GM18909 (cell line): ENCODE data around the gene MAP2K6.
A peak's percentile ranks its signal among the peaks of the same experiment; 100 is the strongest.

Source experiments
- ATAC-seq: cut with Tn5 transposase; IDR thresholded peaks from one replicate; pipeline ENCODE4 v1.9.1; 2021; ENCODE audit warnings: mild to moderate bottlenecking; ENCODE audit not compliant: unreplicated experiment, poor library complexity

Gene MAP2K6

DNA sequence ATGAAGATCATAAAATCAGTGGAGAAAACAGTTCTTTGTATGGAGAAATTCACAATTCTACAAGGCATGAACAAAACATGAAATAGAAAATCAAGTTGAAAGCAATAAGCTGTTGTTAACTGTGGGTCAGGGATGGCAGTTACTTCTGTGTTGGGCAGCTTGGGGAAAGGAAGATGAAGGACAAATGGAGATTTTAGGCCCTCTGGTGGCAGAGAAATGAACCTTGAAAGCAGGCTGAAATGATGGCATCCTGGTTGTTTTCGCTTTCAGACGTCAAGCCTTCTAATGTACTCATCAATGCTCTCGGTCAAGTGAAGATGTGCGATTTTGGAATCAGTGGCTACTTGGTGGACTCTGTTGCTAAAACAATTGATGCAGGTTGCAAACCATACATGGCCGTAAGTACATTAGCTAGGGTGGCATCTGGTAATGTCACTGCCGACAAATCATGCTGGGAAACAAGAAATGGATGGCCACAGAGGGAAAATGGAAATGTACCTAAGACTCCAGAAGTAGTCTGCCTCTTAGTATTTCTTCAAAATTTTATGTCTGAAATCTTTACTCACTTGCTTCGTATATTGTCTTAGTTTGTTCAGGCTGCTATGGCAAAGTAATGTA, 108.9 kb downstream of the MAP2K6 start:
- peak; percentile 76 for ATAC-seq

DNA sequence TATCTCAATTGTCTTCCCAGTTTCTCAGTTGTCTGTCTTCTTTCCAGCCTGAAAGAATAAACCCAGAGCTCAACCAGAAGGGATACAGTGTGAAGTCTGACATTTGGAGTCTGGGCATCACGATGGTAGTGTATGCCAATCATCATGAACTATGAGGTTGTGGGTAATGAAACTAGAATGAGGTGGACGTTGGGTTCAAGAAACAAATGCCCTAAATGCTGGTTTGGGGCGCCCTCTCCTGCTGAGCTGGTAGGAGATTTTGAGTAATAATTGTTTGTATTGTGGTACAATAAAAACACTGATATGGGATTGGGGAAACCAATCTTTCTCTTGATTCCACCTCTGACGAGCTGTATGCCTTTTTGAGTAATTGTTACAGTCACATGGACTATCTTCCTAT, 110.4 kb downstream of the MAP2K6 start:
- ATAC-seq: no peak

DNA sequence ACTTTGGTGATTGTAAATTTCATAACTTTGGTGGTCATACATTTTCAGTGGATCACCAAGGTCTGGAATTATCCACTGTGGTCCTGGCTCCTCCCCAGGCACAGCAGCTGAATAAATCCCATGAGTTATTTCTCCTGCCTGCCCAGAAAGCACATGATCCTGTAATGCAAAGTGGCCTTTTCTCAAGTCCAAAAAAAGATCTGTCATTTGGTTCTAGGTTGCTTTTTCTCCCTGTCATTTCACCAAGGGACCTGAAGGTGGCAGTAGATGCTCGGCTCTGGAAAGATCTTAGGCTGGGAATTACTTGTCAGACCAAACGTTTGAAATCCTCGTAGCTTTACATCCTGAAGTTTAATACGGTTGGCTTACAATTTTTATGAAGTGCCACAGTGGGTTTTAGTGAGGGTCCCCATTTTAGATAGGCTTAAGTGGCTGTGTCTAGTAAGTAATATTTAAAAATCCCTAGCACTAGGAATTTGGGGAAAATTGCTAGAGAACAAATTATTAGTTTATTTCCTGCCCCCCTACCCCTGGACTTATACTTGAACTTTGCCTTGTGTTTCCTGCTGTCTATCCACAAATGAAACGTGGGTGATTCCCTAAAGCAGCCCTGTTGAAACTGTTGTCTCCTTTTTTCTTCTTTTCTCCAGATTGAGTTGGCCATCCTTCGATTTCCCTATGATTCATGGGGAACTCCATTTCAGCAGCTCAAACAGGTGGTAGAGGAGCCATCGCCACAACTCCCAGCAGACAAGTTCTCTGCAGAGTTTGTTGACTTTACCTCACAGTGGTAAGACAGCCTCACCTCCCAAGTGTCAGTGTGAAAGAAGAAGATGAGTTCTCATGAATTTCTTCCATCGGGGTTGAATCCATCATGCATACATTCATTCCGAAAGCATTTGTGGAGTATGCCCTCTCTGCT, 111.7 kb downstream of the MAP2K6 start:
- ATAC-seq: no peak

DNA sequence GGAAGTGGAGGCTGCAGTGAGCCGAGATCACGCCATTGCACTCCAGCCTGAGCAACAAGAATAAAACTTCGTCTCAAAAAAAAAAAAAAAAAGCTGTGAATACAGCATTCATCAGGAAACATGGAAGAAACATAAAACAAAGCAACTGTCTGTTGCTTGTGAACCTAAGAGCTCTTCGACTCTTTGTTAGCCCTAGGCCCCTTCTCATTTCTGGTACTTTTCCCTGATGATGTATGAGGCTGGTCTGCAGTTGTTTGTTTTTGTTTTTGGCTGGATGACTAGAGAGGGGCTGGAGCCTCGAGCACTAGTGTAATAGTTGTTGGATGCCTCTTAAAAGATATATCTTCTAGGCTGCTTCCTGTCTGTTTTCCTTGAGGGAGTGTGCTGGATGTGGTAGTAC, 113.5 kb downstream of the MAP2K6 start:
- ATAC-seq: no peak

DNA sequence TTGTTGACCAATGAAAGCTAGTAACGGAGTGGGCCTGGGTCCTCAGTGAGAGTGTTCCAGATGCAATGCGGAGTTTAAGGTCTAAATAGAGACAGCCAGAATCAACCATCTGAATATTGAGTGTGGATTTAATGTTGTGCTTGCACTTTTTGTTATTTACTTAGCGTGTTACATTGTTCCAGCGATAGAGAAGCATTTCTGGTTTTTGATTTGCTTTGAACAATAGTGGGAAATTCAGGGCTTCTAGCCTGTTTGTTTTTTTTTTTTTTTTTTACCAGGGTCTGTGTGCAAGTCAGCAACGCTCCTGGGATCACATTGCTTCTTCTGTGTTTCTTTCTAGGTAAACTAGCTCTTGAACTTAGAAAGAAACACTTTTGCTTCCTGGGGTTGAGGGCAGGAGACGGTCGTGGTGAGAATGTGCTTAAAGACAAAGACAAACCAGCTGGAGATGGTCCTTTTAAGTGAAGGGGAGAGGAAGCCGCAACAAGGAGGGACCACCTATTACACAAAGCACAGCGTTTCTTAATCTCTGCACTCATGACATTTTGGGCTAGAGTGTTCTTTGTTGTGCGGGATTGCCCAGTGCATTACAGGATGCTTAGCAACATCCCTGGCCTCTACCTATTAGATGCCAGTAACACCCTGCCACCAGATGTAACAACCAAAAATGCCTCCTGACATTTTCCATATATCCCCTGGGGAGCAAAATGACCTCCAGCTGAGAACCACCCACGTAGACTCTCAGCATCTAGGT, 119.2 kb downstream of the MAP2K6 start:
- no peak for ATAC-seq

DNA sequence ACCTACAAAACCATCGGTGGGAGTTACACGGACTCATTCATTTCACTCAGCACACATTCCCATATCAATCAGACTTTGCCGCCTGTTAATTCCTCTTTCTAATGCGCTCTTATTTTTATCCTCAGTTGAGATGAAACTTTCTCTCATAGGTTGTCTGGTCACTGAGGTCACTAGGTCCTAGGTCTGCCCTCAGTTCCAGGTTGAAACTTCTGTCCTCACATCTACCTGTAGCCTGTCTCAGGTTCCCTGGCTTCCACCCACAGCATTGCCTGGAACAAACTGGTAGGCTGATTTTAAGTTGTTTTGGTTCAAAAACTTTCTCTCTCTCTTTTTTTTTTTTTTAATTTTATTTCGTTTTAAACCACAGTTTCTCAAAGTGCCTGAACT, 119.7 kb downstream of the MAP2K6 start:
- ATAC-seq: no peak

DNA sequence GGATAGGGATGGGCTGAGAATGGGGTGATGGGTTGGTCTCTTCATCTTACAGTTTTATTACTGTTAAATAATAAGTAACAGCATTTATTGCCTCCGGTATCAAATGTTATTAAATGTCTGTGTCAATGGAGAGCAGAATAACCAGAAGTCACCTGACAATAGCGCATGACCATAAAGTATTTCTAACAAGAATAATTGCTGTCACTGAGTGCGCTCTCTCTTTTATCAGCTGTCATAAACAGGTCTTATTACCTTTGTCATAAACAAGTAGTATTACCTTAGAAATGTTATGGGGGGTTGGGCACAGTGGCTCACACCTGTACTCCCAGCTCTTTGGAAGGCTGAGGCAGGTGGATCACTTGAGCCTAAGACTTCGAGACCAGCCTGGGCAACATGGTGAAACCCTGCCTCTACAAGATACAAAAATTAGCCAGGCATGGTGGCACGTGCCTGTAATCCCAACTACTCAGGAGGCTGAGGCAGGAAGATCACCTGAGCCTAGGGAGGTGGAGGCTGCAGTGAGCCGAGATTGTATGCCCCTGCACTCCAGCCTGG, 120.6 kb downstream of the MAP2K6 start:
- ATAC-seq: no peak

DNA sequence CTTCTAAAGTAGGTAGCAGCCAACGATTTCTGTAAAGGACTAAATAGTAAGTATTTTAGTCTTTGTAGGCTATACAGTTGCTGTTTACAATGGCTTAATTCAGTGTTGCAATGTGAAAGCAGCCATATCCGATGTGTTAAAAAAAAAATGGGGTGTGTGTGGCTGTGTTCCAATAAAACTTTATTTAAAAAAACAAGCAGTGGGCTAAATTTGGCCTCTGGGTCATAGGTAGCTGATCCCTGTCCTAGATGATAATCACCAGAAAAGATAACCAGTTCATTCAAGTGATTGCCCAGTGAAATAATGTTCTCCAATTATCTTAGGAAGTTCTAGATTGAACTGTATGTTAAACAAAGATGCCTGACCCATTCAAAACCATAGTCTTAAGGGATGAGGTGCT, 124.3 kb downstream of the MAP2K6 start:
- no peak for ATAC-seq

DNA sequence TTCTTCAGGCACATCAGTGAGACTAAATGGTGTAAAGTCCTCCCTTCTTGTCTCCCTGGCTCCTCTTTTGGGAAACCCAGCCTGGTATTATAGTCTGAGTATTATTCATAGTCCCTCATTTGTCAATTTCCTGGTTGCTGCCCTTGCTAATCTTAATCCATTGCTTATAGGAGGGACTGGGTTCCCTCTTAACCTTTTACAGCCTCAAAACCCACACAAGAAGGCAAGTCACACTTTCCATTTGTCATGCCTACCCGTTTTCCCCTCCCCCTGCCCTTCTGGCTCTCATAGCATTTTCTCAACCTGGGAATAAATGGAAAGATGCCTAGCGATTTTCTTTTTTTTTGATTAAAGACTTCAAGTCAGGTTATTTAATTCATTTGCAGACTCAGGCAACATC, 124.8 kb downstream of the MAP2K6 start:
- ATAC-seq: no peak

DNA sequence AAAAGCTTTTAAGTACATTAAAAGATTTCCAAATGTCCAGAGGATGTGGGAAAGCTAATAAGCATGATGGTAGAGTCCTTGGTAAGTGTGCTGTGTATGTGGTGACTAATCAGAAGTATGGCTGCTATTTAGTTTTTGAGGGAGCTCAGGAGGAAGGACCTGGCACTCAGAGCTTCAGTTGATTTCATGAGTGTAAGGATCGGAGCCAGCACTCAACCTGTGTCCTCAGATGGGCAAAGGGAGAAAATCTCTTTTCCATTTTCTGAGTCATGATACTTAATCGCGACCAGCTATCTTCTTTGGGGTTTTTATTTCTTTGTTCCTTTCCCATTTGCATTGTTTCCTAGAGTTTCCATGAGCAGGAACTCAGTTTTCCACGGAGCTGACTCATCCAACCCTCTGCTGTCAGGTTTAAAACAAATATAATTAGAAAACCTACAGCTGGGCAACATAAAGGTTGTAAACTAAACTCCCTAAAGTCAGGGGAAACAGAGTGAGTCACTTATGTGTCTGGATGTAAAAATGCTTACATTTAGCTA, 125.4 kb downstream of the MAP2K6 start:
- ATAC-seq: no peak

DNA sequence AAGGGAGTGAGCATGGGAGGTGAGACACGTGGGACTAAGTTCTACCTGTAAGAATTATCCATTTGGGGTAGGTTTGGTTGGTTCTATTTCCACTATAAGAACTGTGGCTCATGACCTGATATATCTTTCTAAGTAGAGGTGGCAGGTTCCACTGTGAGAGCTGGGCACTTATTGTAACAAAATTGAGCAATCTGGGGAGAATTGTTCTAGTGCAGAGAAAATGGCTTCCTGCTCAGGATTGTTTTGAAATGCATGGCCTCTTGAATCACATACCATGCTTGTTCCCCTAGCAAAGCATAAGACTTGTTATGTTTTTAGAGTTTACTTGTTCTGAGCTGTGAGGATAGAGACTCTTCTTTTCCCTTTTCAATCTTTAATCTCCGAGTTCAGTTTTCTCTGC, 125.9 kb downstream of the MAP2K6 start:
- no peak for ATAC-seq

DNA sequence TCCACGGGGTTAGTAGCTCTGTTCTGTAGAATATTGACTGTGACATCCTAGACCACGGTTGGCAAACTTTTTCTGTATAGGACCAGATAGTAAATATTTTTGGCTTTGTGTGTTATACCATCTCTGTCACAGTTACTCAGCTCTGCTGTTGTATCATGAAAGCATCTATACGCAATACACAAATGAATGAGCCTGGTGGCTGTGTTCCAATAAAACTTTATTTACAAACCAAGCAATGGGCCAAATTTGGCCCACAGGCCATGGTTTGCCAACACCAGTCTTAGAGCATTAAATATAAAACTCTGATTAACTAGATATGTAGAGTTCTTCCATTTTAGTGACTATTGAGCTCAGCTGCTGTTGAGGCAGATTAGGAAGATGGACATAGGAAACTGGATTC, 132.7 kb downstream of the MAP2K6 start:
- no peak for ATAC-seq

DNA sequence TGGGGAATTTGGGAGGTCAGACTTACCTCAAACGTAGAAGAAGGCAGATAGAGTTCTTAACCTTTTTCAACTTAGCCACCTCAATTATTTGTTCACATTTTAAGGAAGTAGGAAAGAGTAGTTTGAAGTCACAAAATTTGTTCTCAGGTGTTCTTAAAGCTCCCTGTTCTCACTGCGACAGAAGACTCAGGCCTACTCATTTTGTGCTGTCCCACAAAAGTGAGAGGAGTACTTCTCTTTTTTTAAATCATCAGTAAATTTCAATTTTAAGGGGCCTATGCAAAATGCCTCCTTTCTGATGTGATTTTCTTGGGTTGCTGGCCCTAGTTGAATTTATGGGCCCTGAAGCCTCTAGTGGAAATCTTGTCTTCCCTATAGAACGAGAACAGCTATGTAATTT, 133.4 kb downstream of the MAP2K6 start:
- peak; percentile 70 for ATAC-seq

DNA sequence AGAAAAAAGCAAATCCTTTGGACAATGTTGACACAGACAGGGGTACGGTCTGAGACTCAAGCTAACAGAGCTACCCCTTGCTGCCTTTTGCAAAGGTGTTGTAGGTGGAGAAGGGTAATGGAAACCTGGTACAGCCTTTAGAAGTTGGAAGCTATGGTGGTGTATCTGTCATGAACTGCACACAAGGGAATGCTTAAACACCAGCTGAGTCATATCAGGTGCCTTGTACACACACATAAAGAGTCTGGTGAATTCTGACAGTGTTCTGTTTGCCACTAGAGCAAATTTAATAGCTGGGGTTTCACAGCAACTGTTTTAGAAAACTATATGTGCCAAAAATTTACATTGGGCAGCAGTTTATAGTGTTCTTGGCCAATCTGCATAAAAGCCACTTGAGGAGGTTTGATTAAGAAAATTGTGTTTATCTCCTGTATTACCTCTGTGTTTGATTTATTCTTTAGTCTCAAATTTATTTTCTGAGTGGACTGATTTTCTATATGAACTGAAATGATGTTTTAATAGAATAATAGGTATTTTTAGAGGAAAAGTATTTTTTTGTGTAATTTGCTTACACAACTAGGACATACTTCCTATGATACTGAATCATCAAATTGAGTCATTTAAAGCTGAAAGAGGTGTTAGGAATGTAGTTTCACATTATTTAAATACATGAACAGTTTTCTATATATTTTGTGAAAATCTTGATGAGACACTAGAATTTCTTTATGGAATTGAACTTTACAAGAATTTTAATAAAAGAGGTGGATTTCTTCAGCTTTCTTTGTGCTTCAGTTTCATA, 136.9 kb downstream of the MAP2K6 start:
- ATAC-seq: no peak

DNA sequence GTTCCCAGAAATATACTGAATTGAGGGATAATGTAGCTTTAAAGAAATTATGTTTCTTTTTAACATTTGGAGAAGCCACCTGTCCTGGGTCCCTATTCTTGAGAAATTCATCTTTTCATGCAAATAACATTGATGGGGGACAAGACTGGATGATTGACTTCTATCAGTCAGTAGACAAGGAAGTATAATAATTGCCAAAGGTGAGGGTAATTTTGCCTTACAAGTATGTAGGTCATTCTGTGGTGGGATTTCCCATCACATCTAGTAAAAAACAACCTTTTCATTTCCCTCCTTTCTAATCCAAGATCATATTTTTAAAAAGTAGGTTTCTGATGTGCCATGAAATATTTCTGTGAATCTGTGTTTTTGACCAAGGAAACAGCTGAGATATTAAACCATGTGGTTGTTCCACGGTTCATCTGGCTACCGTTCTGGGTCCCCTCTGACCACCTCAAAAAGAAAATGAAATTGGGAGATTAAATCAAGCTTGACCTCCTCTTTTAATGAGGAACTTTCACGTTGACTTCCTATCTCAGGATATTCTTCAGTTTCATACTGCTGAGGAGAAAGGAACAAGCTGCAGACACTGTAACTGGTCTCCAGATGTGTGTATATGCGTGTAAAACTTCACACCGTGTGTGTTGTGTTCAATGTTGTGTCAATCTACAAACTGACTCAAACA, 138.6 kb downstream of the MAP2K6 start:
- ATAC-seq: no peak

DNA sequence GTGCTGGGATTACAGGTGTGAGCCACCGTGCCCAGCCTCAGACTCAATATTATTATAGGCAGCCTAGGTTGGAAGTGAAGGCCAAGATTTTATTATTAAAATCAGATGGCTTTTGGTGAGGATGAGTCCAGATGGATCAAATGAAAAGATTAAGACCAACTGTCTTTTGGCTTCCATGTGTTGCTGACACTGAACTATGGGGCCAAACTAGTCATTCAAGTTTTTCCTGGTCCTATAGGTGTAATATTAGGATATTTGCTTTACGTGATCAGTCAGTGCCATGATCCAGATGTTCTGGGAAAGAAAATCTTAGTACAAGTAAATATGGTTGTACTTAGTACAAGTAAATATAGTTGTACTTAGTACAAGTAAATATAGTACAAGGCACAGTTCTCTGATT, 140.6 kb downstream of the MAP2K6 start:
- ATAC-seq: no peak

DNA sequence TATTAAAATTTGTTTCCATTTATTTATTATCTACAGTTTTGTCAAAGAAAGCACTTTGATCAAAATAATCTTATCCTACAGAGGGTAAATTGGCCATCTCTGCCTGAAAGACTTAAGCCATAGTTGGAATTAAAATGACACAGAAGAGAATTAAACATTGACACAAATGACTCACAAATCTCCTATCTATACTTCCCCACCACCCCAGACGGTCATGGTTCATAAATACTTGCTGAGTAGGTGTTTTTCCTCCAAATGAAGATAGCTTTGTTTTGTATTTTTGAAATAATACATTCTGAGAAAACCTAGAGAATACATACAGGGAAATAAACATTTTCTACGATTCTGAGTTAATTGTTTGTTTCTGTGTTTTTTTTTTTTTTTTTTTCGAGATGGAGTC, 142.8 kb downstream of the MAP2K6 start:
- no peak for ATAC-seq

DNA sequence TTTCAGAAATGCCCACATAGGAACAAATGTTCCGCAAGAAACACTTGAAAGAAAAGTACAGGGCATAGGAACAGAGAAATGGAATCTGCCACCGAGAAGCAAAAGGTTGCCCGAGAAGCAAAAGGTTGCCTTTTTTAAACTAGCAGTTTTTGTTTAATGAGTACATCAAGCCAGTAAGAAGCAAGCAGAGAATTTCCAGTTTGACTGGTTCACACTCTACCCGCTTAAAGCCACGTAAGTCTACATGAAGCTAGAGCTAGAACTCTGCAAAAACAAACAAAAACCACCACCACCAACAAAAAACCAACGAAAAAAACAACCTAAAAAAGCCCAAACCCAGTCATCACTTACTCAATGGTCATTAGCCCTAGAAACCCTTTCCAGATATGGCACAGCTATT, 144.3 kb downstream of the MAP2K6 start:
- no peak for ATAC-seq

DNA sequence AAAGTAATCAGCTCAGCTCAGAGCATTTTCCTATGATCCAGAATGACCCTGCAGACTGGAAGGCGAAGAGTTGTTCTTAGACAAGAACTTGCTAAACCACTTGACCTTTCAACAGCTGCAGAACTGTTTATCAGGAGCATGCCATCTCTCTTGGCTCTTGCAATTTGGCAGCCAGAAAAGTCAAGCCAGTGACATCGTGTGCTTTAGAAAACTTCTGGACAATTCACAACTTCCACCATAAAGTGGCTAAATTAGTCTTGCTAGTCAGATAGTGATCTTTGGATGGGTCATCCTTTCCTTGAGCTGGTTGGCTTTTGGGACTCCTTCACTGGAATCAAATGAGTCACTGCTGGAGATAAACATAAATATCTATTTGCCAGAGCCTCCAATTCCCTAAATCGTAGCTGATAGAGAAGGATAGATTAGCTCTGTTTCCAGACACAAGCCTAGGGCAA, 146.5 kb downstream of the MAP2K6 start:
- ATAC-seq: no peak
